ENCODE results near the gene PTGDR2.

PTGDR2 gene

DNA sequence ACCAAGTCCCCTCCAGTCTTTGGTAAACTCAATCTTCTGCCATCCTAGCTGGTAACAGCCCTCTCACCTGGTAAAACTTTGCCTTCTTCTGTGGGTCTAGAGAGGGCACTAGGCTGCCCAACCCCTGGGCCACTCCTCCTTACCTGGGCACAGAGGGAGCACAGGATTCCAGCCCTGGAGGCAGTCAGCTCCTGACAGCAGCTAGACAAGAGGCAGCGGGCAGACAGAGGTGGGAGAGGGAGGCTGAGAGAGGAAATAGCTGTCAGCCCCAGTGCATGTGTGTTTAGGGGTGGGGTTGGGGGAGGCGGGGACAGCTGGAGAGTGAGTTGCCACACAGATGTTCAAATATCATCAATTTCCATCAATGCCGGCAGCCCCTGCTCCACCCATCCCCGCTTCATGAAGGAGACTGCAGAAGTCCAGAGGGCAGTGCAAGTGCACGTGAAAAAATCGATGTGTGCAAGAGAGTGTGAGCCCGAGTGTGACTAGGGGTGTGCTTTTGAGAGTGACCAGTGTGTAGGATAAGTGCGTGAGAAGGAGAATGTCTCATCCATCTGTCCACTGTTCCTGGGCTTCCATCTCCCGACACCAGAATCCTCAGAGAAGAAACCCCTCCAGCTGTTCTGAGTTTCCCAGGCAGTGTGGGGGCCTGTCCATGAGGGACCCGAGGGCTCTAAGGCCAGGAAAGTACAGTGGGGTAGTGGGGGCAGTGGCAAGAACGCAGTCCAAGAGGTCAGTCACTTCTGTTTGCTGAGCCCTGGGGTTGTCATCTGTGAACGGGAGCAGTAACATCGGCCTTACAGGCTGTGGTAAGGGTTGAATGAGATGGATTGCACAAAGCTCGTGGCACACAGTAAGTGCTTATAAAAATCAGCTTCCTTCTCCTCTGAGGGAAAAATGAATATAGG is at the start of gene PTGDR2:
PTGDR2 (minus strand) TSS at position 225 of the 908 bp plus-strand sequence. CDS start 2,228 bp downstream, outside the sequence.
- DNase-seq: no peak

DNA sequence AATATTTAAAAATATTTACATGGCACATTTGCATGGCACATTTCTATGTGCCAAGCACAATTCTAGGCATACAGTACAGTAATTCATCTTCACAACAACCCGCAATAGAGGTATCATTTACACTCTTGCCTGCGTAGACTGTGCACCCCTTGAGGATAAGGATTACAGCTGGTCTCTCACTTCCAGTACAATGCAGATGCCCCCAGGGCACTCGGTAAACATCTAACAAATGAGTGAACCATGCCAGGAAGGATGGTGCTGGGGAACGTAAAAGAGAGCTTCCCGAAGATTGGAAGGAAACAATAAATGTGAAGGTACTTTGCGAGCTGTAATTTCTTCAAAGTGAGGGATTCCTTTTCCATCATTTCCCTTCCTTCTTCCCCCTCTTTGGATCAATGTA is 49.3 kb upstream of the PTGDR2 start:
- DNase-seq: no peak

DNA sequence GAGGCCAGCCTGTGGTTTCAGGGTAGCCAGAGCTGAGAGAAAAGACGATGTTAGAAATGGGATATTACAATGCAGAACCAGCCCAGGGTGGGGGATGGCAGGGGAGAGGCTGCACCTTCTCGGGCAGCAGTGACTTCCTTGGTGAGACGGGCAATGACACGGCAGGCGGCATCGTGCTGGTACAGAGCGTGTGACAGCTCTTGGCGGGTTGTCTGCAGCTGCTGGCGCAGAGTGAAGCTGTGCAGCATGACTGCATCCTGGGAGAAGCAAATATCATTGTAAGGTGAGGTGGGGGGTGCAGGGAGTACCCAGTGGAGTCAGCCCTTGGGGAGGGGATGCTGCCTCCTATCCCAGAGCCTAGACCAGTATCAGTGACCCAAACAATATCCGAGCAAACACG is 46.9 kb upstream of the PTGDR2 start:
- DNase-seq: no peak

DNA sequence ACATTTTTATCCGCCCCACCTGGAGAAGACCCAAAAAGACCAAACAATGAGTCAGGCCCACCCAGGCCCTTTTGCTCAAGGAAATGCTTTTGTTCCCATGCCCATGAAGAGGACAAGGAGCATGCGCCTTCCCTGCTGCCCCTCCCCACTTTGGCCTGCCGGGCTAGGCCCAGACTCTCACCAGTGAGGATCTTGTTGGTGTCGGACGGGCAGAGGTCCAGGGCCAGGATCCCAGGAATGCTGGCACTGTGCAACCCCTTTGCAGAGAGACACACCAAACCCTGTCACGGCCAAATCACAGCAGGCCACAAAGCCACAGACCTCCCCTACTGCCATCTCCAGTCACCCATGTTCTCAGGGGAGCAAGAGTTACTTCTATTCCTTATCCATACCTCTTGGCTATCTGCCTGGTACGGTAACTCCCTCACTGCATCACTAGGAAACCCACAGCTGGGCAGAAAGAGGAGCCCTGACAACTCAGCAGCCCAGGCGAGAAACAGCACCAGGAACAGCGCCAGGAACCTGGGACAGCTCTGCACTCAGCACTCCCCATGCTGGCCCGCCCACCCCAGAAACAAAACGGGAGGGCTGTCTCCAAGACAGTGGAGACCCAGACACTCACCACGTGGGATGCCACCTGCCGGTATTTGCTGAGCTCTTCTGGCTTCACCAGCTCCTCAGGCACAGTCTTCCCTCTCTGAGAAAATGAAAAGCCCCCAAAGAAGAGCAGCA is 45.1 kb upstream of the PTGDR2 start:
- peak in 4 of 56 donors; percentile 13 to 63 (median 28) for DNase-seq

DNA sequence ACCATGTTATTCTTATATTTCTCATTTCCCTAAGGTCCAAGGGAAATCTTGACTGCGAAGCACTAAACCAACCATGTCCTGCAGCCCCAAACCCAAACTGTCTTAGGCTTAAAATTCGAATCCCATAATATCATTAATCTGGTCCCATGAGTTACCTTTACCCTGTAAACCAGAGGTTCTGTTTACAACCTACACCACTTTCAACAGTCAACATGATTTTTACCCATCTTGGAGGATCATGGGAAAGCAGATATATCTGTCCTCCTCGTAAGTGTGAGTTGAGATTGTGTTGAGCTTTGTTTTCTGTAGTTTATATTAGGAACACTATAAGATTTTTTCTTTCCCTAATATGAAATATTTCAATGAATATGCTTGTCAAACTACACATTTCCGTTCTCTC is 44.2 kb upstream of the PTGDR2 start:
- no peak for DNase-seq

DNA sequence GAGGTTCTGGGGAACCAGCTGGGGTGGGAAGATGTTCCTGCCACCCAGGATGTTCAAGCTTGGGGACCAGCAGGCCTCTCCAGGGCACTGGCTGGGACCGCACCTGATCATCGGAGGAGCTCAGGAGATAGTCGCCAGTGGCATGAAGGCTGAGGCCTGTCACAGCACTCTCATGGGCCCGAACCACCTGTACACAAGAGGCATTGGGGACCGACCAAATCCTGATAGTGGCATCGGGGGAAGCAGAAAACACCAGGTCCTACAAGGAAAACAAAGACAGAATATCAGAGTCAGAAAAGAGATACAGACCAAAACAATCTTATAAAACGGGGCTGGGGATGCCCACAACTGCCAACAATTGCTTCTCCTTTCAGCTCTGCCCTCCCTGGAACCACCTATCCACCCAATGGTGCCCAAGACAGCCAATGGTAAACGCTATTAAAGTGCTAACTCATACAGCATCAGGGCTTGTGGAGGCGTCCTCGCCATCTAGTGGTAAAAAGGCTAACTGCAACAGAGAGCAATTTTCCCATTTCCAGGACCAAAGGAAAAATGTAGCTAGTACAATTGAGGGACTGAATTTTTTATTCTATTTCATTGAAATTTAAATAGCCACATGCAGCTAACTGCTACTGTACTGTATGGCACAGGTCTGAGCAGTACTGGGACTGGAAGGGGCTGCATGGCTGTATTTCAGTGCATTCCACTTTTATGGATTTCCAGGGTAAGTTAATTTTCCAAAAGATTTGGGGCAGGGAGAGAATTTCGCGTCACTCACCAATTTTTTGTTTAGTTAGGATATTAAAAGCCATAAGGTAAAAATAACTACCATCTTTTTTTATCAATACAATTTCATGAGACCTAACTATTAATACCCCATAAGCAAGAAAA is 43.5 kb upstream of the PTGDR2 start:
- DNase-seq: peak in 13 of 56 donors; percentile 7 to 56 (median 24)

DNA sequence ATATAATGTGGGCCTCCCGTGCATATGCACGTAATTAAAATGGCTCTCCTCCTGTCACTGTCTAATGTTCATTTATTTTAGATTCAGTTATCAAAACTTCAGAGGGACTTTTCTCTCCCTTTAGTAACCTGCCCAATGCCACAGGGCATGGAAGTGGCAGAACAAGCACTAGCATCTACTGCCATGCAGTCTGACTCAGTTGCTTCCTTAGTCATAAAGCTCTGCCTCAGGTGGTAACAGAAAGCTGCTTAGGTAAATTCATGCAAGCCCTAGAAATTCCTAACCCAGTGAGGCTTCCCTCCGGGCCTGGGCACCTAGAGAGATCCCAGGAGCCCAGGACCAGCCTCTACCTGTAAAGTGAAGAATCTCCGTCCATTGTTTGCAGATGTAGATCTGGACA is 41.7 kb upstream of the PTGDR2 start:
- DNase-seq: no peak

DNA sequence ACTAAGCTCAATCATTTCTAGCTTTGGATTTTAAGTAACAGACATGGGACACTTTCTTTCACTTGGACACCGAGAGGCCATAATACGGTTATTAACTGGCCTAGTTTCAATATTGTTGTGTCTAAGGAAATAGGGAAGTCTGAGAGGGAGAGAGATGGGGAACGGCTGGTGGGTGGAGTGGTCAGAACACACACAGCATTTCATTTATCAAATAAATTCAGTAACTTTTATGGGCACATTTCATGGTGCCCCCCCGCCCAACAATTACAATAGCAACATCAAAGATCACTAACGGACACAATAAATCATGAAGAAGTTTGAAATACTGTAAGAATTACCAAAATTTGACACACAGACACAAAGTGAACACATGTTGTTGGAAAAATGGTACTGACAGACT is 39.9 kb upstream of the PTGDR2 start:
- DNase-seq: no peak

DNA sequence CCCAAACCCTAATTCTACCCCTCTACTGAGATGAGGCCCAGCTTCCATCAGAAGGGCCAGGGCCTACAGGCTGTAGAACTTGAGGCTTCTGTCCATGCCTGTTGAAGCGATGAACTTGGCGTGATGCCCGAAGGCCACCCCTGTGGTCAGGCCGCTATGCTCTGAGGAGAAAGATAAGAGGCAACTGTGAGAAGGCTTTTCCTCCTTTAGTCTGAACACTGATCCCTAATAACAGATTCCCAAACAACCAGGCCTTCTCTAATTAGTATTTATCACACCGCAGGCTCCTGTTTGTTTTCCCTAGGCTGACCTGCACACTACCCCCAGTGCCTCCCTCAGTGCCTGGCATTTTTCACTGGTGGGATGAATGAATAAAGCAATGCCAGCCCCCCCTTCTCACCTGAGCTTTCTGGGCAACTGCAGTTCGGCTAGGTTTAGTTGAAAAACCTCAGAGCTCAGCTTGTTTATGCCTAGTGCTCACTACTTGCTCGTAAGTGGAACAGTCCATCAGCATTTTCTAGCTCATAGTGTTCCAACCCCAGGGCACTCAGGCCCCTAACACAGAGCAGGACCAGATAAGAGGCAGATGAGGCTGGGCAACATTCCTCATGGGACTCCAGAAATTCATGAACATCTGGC is 35.5 kb upstream of the PTGDR2 start:
- no peak for DNase-seq

DNA sequence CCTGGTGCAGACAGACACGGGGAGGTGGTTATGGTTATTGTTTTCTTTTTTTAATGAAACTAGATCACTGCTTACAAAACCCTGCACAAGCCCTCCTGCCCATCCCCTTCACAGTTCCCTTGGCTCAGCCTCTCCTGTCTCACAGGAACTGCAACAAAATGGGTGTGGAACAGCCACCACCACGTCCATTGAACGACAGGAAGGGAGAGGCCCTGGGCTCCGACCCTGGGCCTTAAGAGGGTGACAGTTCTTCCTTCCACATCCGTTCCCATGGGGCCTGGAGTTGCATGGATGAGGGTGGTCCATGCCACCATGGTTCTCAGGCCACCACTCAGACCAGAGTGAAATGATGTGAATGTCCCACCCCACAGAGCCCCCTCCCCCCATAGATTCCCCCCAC is 34.9 kb upstream of the PTGDR2 start:
- DNase-seq: no peak

DNA sequence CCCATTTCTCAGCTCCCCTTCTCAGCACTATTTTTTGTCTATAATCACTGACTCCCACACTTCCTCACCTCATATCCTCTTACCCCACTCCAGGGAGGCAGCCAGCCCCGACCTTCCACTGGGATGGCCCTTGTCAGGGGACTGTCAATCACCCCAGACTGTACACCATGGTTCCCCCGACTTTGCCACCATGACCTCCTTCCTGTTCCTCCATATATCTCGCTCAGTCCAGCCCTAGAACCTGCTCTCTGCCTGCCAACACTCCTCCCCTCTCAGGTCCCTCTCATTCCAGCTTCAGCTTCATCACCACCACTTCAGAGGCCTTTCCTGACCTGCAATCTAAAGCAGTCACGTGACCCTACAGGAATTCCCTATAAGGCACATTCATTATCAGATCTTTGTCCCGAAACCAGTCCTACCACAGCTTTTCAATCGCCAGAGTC is 34.1 kb upstream of the PTGDR2 start:
- DNase-seq: no peak

DNA sequence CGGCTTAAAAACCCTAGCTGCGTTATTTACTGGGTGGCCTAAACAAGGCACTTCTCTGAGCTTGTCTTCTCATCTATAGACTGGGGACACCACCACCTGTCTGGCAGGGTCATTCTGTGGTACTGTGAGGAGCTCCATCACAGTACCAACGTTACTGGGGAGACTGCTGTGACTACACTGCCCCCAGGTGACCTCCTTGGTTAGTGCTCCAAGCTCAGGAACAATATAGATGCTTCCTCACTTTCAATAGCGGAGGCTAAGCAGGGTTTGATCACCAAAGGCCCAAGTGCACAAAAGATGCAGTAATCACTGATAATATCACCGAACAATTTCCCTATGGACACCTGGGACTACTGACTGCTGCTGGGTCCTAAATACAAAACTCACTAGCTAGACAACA is 31.8 kb upstream of the PTGDR2 start:
- DNase-seq: peak in 8 of 56 donors; percentile 5 to 43 (median 18)

DNA sequence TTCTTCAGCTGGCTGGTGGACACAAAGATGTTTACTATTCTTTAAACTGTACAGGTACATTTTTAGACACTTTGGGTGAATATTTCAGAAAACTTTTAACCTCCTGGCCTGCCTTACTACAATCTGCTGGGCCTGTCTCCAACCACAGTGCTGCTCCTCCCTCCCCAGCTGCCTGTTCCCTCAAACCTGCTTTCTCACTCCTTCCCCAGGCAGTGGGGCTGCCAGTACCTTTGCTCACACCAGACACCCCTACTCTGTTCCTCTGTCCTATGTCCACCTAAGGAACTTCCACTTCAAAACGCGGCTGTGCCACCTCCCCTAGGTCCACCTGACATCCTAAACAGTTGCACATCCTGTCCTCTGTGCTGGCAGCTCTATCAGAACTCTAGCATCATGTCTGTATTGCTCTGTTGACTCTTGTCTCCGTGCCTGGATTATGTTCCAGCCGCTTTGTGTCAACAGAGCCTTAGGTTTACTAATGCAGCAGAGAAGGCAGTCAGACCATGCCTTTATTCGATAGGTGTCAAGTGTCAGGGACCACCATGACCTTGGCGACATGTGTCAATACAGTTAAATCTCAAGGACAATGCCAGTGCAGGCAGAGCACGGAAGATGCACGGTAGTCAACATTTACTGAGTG is 25.0 kb upstream of the PTGDR2 start:
- no peak for DNase-seq

DNA sequence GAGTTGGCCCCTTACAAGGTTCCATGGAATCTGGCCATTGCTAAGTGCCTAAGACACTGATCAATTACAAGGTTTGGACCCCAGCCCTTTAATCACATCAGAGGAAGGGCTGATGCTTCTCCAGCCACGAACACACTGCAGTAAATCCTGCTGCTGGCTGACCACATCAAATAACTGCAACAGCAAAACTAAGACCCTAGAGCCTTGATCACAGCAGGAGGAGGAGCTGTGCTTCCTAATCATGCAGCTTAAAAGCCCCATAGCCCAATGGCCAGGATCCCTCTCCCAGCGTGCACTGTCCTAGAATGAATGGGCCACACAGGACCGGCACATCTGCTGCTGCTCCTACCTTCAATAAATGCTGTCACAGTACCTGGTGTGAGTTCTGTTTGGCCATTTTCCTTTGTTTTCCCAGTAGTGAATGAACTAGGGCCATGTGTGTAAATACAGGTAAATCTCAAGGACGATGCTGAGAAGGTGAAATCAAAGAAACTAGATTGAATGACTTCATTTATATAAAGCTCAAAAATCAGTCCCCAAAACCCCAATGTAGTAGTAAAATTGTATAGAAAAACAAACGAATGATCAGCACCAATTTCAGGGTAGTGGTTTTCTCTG is 24.3 kb upstream of the PTGDR2 start:
- no peak for DNase-seq

DNA sequence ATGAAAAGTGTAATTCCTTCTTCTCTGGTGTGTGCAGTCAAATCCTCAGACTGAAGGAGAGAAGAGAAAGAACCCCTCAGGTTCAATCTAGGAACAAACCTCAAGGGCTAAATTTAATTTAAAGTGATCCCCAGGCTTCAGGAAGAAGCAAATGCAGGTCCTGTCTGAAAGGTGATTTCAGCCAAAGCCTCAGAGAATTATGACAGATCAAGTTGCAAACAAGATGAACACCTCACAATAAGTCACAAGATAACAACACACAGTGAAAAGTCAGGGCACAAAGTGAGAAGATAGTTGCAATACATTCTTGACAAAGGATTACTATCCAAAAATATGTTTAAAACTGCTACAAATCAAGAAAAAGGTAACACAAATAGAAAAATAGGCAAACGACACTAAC is 23.4 kb upstream of the PTGDR2 start:
- no peak for DNase-seq

DNA sequence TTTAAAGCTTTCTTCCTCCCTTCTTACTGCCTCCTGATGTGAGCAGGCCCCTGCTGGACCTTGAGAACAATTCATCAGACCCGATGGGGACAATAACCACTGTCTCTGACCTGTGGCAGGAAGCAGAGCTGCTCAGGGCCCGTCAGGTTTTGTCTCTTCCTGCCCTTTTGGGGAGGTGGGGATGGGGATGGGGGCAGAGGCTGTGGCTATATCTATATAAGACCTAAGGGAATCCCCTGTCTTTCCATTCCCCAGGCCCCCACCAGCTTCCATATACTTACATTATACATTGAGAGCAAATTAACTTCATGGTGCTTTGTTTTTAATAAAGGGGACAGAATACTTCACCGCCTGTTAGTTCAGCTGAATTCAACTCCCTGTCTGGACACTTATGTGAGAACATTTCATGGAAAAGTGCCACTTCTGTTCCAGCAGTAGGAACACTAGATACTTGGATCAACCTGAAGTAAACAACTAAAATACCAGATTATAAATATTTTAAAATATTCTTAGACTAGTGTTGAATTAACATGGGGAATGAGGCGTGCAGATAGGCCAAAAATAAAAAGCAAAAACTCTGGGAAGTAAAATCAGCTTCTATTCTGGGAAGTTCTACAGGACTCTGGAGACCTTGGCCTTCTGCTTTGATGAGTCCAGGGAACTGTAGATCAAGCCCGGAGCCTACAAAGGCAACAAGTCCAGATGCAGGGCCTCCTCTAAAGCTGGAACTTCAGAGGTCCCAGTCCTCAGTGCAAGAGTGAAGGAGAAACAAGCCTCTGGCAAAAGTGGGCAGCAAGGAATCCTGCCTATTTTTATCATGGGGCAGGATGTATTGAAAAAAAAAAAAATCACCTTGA is 22.7 kb upstream of the PTGDR2 start:
- no peak for DNase-seq

DNA sequence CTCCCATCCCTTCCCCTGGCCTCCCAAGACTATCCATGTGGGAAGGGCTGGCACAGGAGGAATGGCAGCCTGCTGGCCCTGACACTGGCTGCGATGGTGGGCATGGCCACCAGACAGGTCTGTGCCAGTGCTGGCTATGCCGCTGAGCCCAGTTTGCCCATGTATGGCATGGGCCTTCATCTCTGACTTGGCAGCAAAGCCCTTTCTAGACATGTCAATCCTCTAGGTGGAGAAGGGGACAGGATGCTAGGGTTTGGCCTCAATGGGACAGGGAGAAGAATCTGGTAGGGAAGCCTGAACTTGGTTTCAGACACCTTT is 20.4 kb upstream of the PTGDR2 start:
- DNase-seq: no peak

DNA sequence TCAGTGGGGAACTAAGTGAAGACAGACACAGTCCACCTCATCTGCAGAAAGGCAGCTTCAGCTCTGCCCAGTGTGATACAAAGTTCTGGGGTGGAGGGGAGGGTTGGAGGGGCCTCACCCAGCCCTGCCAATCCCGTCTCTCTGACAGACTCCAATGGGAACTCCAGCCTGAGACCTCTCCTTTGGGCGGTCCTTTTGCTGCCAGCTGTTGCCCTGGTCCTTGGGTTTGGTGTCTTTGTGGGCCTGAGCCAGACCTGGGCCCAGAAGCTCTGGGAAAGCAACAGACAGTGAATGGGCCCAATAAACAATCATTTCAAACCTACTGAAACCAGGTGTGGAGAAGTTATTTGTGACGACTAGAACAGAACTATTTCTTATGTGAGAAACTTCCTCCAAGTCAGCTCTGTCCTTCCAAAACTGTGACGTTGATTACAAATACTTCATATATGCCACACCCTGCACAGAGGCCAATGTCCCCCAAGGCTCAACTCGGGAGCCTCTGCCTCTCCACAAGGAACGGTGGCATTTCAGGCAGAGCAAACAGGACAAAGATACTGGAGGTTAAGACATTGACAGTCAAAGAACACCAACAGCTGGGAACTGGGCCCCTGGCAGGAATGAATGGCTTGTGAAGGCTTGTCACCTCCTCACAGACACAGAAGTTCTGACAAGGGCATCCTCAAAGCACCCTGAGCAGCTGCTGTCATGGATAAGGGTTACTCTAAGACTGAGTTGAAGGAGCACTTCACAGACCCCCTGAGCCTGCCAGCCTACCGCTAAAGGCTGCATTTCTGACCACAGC is 19.8 kb upstream of the PTGDR2 start:
- no peak for DNase-seq

Data from nucleus accumbens (tissue), 56 donors.